ENCODE measurements around the gene SPNS3. TPM values are rescaled to one million over a fixed set of nuclear protein-coding genes. Genes with fewer than 3 reads are reported as not detected.

The SPNS3 gene
- total RNA-seq, 1 experiment from 2014 or later, result 0.37 TPM

DNA sequence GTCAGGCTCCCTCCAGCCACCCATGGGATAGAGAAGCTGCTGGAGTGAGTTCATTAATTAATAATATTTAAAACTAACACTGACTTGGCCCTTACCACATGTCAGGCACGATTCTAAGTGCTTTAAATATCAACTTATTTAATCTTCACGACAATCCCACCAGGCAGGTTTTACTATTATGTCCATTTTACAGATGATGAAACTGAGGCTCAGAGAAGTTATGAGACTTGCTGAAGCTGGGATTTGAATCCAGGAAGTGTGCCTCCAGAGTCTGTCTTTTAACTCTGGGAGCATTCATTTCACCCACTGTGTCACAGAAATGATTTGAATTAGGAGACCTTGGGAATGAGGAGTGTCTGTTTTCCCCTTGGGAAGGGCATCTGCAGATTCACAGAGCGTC, 8.8 kb downstream of the SPNS3 start:
- ChIA-PET CTCF (no interaction called here), RAD21 (ENCODE audit: low non-redundant PET in 1 of 2, low total read pairs in 2 of 2, uncharacterized antibody in 2 of 2, unreplicated experiment in 2 of 2) (no interaction called here), POLR2A (no interaction called here)
- Histone ChIP-seq H4K20me1 (ENCODE audit: insufficient read depth) (no peaks in the 10 kb centered on the region), H3K4me1 (ENCODE audit: control insufficient read depth in 1 of 2, insufficient read depth in 2 of 2, low read length in 2 of 2) (peaks cover 10% of the 10 kb centered on the region in 2 experiments), H3K4me2 (ENCODE audit: low read length) (no peak overlapping the region), H3K79me2 (ENCODE audit: insufficient read depth, low read length) (no peaks in the 10 kb centered on the region), H3K9ac (ENCODE audit: low read length) (no peak overlapping the region), H2AFZ (ENCODE audit: low read depth, low read length, poor library complexity, severe bottlenecking) (no peak overlapping the region), H3K9me2 (ENCODE audit: insufficient read depth) (no peaks in the 10 kb centered on the region), H3K4me3 (replicated peaks in 1 of 2; ENCODE audit: low read depth in 1 of 2, low read length in 2 of 2) (no peak overlapping the region), H3K9me3 (ENCODE audit: control insufficient read depth in 1 of 2, insufficient read depth in 1 of 2, low read depth in 1 of 2, low read length in 2 of 2) (no peaks in the 10 kb centered on the region), H3K27ac (ENCODE audit: low read depth, low read length) (no peak overlapping the region), H3K27me3 (ENCODE audit: insufficient read depth, low read length) (no peaks in the 10 kb centered on the region), H3K36me3 (ENCODE audit: control insufficient read depth in 1 of 2, insufficient read depth in 2 of 2, low read length in 2 of 2) (no peaks in the 10 kb centered on the region)
- intact Hi-C loops (cut with micrococcal nuclease), result no loop called here
- BruUV-seq (replicated peaks), result no TSS peak
- ATAC-seq, result no peak
- no peak for TF ChIP-seq CEBPB (IDR thresholded peaks at IDR 0.05; ENCODE audit: low read depth)
- no peak for TF ChIP-seq CBX3 (IDR thresholded peaks at IDR 0.05; ENCODE audit: low read depth)
- TF ChIP-seq, protein P1, sequence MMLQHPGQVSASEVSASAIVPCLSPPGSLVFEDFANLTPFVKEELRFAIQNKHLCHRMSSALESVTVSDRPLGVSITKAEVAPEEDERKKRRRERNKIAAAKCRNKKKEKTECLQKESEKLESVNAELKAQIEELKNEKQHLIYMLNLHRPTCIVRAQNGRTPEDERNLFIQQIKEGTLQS (IDR thresholded peaks at IDR 0.05), result no peak
- no peak for TF ChIP-seq YY1 (IDR thresholded peaks at IDR 0.05; ENCODE audit: extremely low read depth, insufficient replicate concordance, low read depth, low read length)
- no peak for TF ChIP-seq EZH2phosphoT487 (IDR thresholded peaks at IDR 0.05; ENCODE audit: borderline replicate concordance)
- TF ChIP-seq, protein P2, sequence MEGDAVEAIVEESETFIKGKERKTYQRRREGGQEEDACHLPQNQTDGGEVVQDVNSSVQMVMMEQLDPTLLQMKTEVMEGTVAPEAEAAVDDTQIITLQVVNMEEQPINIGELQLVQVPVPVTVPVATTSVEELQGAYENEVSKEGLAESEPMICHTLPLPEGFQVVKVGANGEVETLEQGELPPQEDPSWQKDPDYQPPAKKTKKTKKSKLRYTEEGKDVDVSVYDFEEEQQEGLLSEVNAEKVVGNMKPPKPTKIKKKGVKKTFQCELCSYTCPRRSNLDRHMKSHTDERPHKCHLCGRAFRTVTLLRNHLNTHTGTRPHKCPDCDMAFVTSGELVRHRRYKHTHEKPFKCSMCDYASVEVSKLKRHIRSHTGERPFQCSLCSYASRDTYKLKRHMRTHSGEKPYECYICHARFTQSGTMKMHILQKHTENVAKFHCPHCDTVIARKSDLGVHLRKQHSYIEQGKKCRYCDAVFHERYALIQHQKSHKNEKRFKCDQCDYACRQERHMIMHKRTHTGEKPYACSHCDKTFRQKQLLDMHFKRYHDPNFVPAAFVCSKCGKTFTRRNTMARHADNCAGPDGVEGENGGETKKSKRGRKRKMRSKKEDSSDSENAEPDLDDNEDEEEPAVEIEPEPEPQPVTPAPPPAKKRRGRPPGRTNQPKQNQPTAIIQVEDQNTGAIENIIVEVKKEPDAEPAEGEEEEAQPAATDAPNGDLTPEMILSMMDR (IDR thresholded peaks at IDR 0.05 in 2 of 3, conservative IDR thresholded peaks at IDR 0.05 in 1 of 3; ENCODE audit: borderline replicate concordance in 1 of 3, insufficient read depth in 1 of 3, low read depth in 2 of 3, low read length in 2 of 3), result no peak
- no peak for TF ChIP-seq POLR2A (IDR thresholded peaks at IDR 0.05; ENCODE audit: borderline replicate concordance, extremely low read depth, insufficient read depth, insufficient read length)
- no peak for DNase-seq (ENCODE audit: low read depth, low spot score)

DNA sequence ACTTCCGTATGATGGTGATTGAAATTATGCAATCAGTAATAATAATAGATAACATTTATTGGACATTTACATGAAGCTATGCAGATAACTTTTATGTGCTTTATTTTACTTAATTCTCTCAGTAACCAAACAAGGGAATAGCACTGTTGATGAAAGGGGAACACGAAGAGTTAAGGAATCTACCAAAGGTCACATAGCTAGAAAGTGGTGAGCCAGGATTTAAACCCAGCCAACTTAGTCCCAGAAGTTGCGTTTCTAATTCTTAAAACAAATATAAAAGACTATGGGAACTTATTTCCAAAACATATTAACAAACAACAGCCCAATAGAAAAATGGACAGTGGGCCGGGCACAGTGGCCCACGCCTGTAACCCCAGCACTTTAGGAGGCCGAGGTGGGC, 9.7 kb downstream of the SPNS3 start:
- no peak overlapping the region for H3K9ac ChIP-seq (ENCODE audit: low read length)
- no peak overlapping the region for H3K4me2 ChIP-seq (ENCODE audit: low read length)
- intact Hi-C loops (cut with micrococcal nuclease), result no loop called here
- H3K79me2 ChIP-seq (ENCODE audit: insufficient read depth, low read length), result no peaks in the 10 kb centered on the region
- H3K36me3 ChIP-seq (ENCODE audit: control insufficient read depth in 1 of 2, insufficient read depth in 2 of 2, low read length in 2 of 2), result no peaks in the 10 kb centered on the region
- H3K9me3 ChIP-seq (ENCODE audit: control insufficient read depth in 1 of 2, insufficient read depth in 1 of 2, low read depth in 1 of 2, low read length in 2 of 2), result no peaks in the 10 kb centered on the region
- H3K27me3 ChIP-seq (ENCODE audit: insufficient read depth, low read length), result no peaks in the 10 kb centered on the region
- H3K4me1 ChIP-seq (ENCODE audit: control insufficient read depth in 1 of 2, insufficient read depth in 2 of 2, low read length in 2 of 2), result peaks cover 10% of the 10 kb centered on the region in 2 experiments
- H3K4me3 ChIP-seq (replicated peaks in 1 of 2; ENCODE audit: low read depth in 1 of 2, low read length in 2 of 2), result no peak overlapping the region
- ChIA-PET CTCF (no interaction called here), POLR2A (no interaction called here), RAD21 (ENCODE audit: low non-redundant PET in 1 of 2, low total read pairs in 2 of 2, uncharacterized antibody in 2 of 2, unreplicated experiment in 2 of 2) (no interaction called here)
- DNase-seq (ENCODE audit: low read depth, low spot score), result no peak
- no peaks in the 10 kb centered on the region for H3K9me2 ChIP-seq (ENCODE audit: insufficient read depth)
- H3K27ac ChIP-seq (ENCODE audit: low read depth, low read length), result no peak overlapping the region
- H4K20me1 ChIP-seq (ENCODE audit: insufficient read depth), result no peaks in the 10 kb centered on the region
- ATAC-seq, result no peak
- no TSS peak for BruUV-seq (replicated peaks)
- no peak overlapping the region for H2AFZ ChIP-seq (ENCODE audit: low read depth, low read length, poor library complexity, severe bottlenecking)
- TF ChIP-seq, protein P3, sequence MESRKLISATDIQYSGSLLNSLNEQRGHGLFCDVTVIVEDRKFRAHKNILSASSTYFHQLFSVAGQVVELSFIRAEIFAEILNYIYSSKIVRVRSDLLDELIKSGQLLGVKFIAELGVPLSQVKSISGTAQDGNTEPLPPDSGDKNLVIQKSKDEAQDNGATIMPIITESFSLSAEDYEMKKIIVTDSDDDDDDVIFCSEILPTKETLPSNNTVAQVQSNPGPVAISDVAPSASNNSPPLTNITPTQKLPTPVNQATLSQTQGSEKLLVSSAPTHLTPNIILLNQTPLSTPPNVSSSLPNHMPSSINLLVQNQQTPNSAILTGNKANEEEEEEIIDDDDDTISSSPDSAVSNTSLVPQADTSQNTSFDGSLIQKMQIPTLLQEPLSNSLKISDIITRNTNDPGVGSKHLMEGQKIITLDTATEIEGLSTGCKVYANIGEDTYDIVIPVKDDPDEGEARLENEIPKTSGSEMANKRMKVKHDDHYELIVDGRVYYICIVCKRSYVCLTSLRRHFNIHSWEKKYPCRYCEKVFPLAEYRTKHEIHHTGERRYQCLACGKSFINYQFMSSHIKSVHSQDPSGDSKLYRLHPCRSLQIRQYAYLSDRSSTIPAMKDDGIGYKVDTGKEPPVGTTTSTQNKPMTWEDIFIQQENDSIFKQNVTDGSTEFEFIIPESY (IDR thresholded peaks at IDR 0.05; ENCODE audit: extremely low read depth, insufficient replicate concordance, low read length), result no peak
- TF ChIP-seq POLR2A (IDR thresholded peaks at IDR 0.05; ENCODE audit: borderline replicate concordance, extremely low read depth, insufficient read depth, insufficient read length), result no peak
- TF ChIP-seq, protein P4, sequence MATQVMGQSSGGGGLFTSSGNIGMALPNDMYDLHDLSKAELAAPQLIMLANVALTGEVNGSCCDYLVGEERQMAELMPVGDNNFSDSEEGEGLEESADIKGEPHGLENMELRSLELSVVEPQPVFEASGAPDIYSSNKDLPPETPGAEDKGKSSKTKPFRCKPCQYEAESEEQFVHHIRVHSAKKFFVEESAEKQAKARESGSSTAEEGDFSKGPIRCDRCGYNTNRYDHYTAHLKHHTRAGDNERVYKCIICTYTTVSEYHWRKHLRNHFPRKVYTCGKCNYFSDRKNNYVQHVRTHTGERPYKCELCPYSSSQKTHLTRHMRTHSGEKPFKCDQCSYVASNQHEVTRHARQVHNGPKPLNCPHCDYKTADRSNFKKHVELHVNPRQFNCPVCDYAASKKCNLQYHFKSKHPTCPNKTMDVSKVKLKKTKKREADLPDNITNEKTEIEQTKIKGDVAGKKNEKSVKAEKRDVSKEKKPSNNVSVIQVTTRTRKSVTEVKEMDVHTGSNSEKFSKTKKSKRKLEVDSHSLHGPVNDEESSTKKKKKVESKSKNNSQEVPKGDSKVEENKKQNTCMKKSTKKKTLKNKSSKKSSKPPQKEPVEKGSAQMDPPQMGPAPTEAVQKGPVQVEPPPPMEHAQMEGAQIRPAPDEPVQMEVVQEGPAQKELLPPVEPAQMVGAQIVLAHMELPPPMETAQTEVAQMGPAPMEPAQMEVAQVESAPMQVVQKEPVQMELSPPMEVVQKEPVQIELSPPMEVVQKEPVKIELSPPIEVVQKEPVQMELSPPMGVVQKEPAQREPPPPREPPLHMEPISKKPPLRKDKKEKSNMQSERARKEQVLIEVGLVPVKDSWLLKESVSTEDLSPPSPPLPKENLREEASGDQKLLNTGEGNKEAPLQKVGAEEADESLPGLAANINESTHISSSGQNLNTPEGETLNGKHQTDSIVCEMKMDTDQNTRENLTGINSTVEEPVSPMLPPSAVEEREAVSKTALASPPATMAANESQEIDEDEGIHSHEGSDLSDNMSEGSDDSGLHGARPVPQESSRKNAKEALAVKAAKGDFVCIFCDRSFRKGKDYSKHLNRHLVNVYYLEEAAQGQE (IDR thresholded peaks at IDR 0.05; ENCODE audit: low read depth), result no peak

Measured in HCT116 (cell line).